HFF-Myc (cell line): Measurements from ENCODE around the gene URB1.

Experiments
- DNase-seq: peaks from one replicate; pipeline ENCODE4 v3.0.0-alpha.2; 2011; ENCODE audit warnings: low read depth; ENCODE audit errors: extremely low read depth
- H3K4me3 ChIP-seq: replicated peaks from 2 replicates; pipeline ENCODE4 v1.5.1; 2011; ENCODE audit warnings: low read depth, mild to moderate bottlenecking, control low read depth, low read length
- CTCF ChIP-seq: IDR thresholded peaks from 2 replicates; pipeline ENCODE4 v1.5.1; 2012; ENCODE audit warnings: mild to moderate bottlenecking, low read depth, low read length, control low read depth; ENCODE audit errors: missing control alignments

URB1 gene

DNA sequence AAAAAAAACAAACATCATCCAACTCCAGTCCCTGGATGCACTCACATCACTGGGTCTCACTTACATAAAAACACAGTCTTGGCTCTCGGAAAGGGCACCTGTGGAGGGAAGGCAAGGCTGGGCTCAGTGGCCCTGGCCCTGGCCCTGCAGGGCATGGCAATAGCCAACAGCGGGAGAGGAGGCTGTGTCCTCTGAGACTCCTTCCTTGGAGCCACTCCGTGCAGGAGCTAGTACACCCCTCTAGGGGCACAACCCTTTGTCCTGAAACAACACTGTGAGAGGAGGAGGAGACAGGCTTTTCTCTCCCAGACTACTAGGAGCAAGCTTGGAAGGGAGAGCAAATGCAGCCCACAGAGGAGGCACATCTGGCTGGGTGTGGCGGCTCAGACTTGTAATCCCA lies 28.0 kb downstream of the URB1 start:
- H3K4me3 ChIP-seq = no peak overlapping the region
- TF ChIP-seq CTCF = no peak
- no peak for DNase-seq

GRCh38 chr21:32364387-32364786 lies 28.4 kb downstream of the URB1 start:
- no peak for DNase-seq
- no peak for TF ChIP-seq CTCF
- no peak overlapping the region for H3K4me3 ChIP-seq

DNA sequence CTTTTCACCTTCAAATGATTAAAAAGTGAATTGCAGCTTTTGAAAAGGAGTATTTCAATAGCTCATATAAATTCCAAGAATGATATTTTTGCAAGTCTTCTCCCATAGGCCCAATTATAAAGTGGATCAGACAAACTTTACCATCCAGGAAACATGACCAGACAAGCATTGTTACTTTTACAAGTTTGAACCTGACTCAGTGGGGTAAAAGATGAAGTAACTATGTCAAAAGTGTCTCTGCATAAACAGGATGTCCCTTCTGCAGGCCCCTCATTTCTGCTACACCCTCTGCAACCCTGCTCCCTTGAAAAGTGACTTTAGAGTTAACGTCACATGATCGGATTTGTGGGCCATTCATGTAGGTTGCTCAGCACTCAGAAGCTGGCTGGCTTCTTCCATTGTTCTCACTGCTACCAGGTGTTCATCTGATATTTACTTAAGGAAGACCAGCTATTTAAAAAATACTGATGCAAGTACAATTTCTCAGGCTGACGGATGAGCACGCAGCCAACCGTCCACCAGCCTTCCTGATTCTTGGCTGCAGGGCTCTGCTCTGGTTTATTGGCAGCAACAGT lies 32.3 kb downstream of the URB1 start:
- no peak overlapping the region for H3K4me3 ChIP-seq
- no peak for TF ChIP-seq CTCF
- no peak for DNase-seq

GRCh38 chr21:32359719-32360260 lies 33.0 kb downstream of the URB1 start:
- no peak overlapping the region for H3K4me3 ChIP-seq
- no peak for DNase-seq
- TF ChIP-seq CTCF = peak; percentile 31

- no peak overlapping the region for H3K4me3 ChIP-seq
- TF ChIP-seq CTCF = no peak
- no peak for DNase-seq
These were observed 35.9 kb downstream of the URB1 start for GRCh38 chr21:32356874-32357395.

- TF ChIP-seq CTCF = no peak
- no peak overlapping the region for H3K4me3 ChIP-seq
- no peak for DNase-seq
These were observed 39.7 kb downstream of the URB1 start for GRCh38 chr21:32353002-32353711.
